Endothelial cell of umbilical vein (primary cell): ENCODE data around the gene MED26. TPM values are rescaled to one million over a fixed set of nuclear protein-coding genes. Genes with fewer than 3 reads are reported as not detected.

ENCODE experiments used
- BruUV-seq: library from RNA; stranded (reverse); fragments of 400-500 nt; replicated peaks from 2 replicates; lab custom pipeline; 2021; lab: Mats Ljungman, UMichigan
- CTCF ChIA-PET: fragments of 300-600, 350-600 bp; sonication (Branson Sonifier 250); formaldehyde crosslinking; loops from one replicate; lab custom pipeline; 2021; ENCODE audit warnings: antibody characterized with exemption, inconsistent platforms; lab: Charles Lee
- POLR2A ChIA-PET: fragments of 300-600, 350-600 bp; sonication (Branson Sonifier 250); formaldehyde crosslinking; loops from one replicate; lab custom pipeline; 2021; ENCODE audit warnings: antibody characterized with exemption, inconsistent platforms; lab: Charles Lee
- DNase-seq: peaks from one replicate; pipeline ENCODE4 v3.0.0-alpha.2; 2011; ENCODE audit warnings: low read depth, low spot score
- FAIRE-seq: peaks from 2 replicates; lab custom pipeline; 2011; peaks lifted over from hg19 to GRCh38; lab: Jason Lieb, UNC
- H2AFZ ChIP-seq: 2 replicates; pipeline ENCODE4 v1.6.0; 2012; ENCODE audit warnings: low read depth, low read length, control low read depth, inconsistent platforms
- H3K27ac ChIP-seq: 2 replicates; pipeline ENCODE4 v1.5.1; 2011; ENCODE audit warnings: low read depth, mild to moderate bottlenecking, control low read depth, low read length, moderate library complexity; ENCODE audit not compliant: insufficient read depth
- H3K27me3 ChIP-seq, 2 experiments: 2 replicates each; pipeline versions ENCODE4 v1.6.0 to v1.6.1; 2011; ENCODE audit warnings: low read length in 2 of 2, mixed read lengths in 1 of 2; ENCODE audit not compliant: control insufficient read depth in 2 of 2, insufficient read depth in 2 of 2
- H3K36me3 ChIP-seq, 2 experiments: 2 replicates in 1 of 2; 3 replicates in 1 of 2; pipeline ENCODE4 v1.5.1; 2011; ENCODE audit warnings: low read length in 2 of 2, mild to moderate bottlenecking in 1 of 2, moderate library complexity in 1 of 2; ENCODE audit not compliant: control insufficient read depth in 2 of 2, insufficient read depth in 2 of 2; ENCODE audit errors: extremely low read depth in 1 of 2
- H3K4me1 ChIP-seq: 3 replicates; pipeline ENCODE4 v1.5.1; 2011; ENCODE audit warnings: mild to moderate bottlenecking, low read length; ENCODE audit not compliant: control insufficient read depth, insufficient read depth; ENCODE audit errors: extremely low read depth
- H3K4me2 ChIP-seq: 2 replicates; pipeline ENCODE4 v1.6.1; 2011; ENCODE audit warnings: low read length, control low read depth, mixed read lengths; ENCODE audit not compliant: insufficient read depth
- H3K4me3 ChIP-seq, 3 experiments: fragments of 200-600 bp in 1 of 3; sonication (generic), shearing (Covaris generic) in 1 of 3; replicated peaks in 1 of 3; 2 replicates each; pipeline ENCODE4 v1.5.1; 2011 to 2016; ENCODE audit warnings: control low read depth in 3 of 3, low read length in 3 of 3, mild to moderate bottlenecking in 2 of 3, inconsistent platforms in 1 of 3, low read depth in 1 of 3, moderate library complexity in 1 of 3; ENCODE audit not compliant: insufficient read depth in 1 of 3
- H3K79me2 ChIP-seq: 2 replicates; pipeline ENCODE4 v1.6.0; 2012; ENCODE audit warnings: low read length, inconsistent platforms; ENCODE audit not compliant: control insufficient read depth, insufficient read depth
- H3K9ac ChIP-seq: replicated peaks from 2 replicates; pipeline ENCODE3; 2011; ENCODE audit warnings: low read length, control low read depth; ENCODE audit not compliant: insufficient read depth; ENCODE audit errors: extremely low read depth
- H3K9me1 ChIP-seq: replicated peaks from 3 replicates; pipeline ENCODE4 v1.6.0; 2011; ENCODE audit warnings: mild to moderate bottlenecking, low read length; ENCODE audit not compliant: control insufficient read depth, insufficient read depth; ENCODE audit errors: extremely low read depth
- H3K9me3 ChIP-seq: replicated peaks from 2 replicates; pipeline ENCODE4 v1.5.1; 2012; ENCODE audit warnings: low read length, inconsistent platforms; ENCODE audit not compliant: control insufficient read depth, insufficient read depth
- H4K20me1 ChIP-seq: replicated peaks from 2 replicates; pipeline ENCODE3; 2011; ENCODE audit warnings: mild to moderate bottlenecking, low read length; ENCODE audit not compliant: control insufficient read depth, insufficient read depth; ENCODE audit errors: extremely low read depth
- MYC ChIP-seq: IDR thresholded peaks from one replicate; pipeline ENCODE4 v1.6.1; 2011; ENCODE audit warnings: mild to moderate bottlenecking, low read depth, low read length
- dilution Hi-C: fragments of 300-500 bp; cut with MboI; formaldehyde crosslinking; loops from one replicate; pipeline ENCODE4 v1.15.0; 2019; ENCODE audit warnings: low sequenced_read_pairs; ENCODE audit not compliant: extremely low pct_ligation_motif_present
- intact Hi-C: fragments of 100-400 bp; cut with micrococcal nuclease; formaldehyde crosslinking; loops from one replicate; pipeline ENCODE4 v1.10.0; 2022
- polyA plus RNA-seq, 4 experiments: library from polyadenylated mRNA; depleted of rRNA in 3 of 4; stranded (reverse) in 3 of 4; unstranded in 1 of 4; fragments of >200 nt; gene quantifications; 2 replicates each; pipeline versions ENCODE4 v1.2.1 to v1.2.3, GENCODE V29; 2011 to 2012; ENCODE audit warnings: missing spikeins in 1 of 4
- total RNA-seq: library from RNA; stranded (reverse); gene quantifications from 2 replicates; pipeline ENCODE4 v1.2.3, GENCODE V29; 2021
- TF ChIP-seq, protein P1 (sequence below): IDR thresholded peaks from 2 replicates; pipeline ENCODE4 v1.6.1; 2011; ENCODE audit not compliant: insufficient read depth, insufficient read length
- TF ChIP-seq, protein P2 (sequence below), 2 donors: IDR thresholded peaks; 1 replicate in 1 of 2; 2 replicates in 1 of 2; pipeline ENCODE4 v1.5.1; 2011; ENCODE audit warnings: low read length in 2 of 2, mild to moderate bottlenecking in 2 of 2, moderate library complexity in 2 of 2, control low read depth in 1 of 2, inconsistent platforms in 1 of 2, low read depth in 1 of 2; ENCODE audit not compliant: insufficient read depth in 1 of 2; ENCODE audit errors: extremely low read depth in 1 of 2

The MED26 gene
- total and polyA plus RNA-seq, 2 donors (not counting 3 experiments of a cell fraction or from before 2014, with no cell fraction given) = 5.6 to 13.4 TPM

DNA sequence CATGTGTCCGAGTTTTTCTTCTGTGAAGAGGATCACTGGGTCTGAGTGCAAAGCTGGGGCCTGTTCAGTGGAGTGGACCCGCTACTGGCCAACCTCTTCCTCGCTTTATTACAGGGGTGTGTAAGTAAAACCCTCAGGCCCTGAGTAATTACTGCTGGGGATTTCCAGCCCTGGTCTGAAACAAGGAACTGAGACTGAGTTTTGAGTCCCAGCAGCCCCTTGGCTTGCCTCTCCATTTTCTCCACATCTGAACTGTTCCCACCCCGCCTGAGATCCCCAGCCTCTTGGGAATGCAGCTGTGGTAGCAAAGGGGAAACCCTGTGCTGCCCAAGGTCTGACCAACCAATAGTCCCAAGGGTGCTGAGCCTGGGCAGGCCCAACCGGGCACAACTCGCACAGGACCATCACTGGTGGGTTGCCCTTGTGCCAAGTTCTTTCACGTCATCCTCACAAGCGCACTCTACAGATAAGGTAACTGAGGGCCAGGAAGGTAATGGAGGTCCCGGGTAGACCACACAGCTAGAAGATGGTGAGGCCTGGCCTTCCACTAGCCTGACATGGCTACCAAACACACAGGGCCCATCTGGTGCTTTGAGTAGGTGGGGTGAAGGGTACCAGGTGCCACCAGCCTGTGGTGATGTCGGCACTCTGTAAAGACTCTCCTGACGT lies 42.1 kb downstream of the MED26 start:
- H3K4me3 ChIP-seq = no peak overlapping the region
- H4K20me1 ChIP-seq = no peaks in the 10 kb centered on the region
- DNase-seq (no peak), FAIRE-seq (no peak)
- no peaks in the 10 kb centered on the region for H3K9me3 ChIP-seq
- dilution Hi-C loops (no loop called here), intact Hi-C loops (loop anchor here (2.0 kb wide), 1 partner anchor 43 kb away; the partner anchor contains the start of gene MED26)
- H3K36me3 ChIP-seq = no peaks in the 10 kb centered on the region
- POLR2A ChIA-PET = no interaction called here
- H3K27me3 ChIP-seq = no peaks in the 10 kb centered on the region
- no peaks in the 10 kb centered on the region for H3K9me1 ChIP-seq
- no TSS peak for BruUV-seq
- no peak overlapping the region for H3K9ac ChIP-seq
- peaks cover 39% of the 10 kb centered on the region for H3K4me1 ChIP-seq
- CTCF ChIA-PET = interaction anchor here (2.4 kb wide), 1 partner anchor 8 kb away, joined by 10 read pairs; no protein-coding TSS in a partner anchor
- H3K27ac ChIP-seq = no peak overlapping the region
- TF ChIP-seq, protein P1, sequence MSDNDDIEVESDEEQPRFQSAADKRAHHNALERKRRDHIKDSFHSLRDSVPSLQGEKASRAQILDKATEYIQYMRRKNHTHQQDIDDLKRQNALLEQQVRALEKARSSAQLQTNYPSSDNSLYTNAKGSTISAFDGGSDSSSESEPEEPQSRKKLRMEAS = no peak
- no peak overlapping the region for H3K4me2 ChIP-seq
- no peak overlapping the region for H2AFZ ChIP-seq
- peaks cover 81% of the 10 kb centered on the region for H3K79me2 ChIP-seq

DNA sequence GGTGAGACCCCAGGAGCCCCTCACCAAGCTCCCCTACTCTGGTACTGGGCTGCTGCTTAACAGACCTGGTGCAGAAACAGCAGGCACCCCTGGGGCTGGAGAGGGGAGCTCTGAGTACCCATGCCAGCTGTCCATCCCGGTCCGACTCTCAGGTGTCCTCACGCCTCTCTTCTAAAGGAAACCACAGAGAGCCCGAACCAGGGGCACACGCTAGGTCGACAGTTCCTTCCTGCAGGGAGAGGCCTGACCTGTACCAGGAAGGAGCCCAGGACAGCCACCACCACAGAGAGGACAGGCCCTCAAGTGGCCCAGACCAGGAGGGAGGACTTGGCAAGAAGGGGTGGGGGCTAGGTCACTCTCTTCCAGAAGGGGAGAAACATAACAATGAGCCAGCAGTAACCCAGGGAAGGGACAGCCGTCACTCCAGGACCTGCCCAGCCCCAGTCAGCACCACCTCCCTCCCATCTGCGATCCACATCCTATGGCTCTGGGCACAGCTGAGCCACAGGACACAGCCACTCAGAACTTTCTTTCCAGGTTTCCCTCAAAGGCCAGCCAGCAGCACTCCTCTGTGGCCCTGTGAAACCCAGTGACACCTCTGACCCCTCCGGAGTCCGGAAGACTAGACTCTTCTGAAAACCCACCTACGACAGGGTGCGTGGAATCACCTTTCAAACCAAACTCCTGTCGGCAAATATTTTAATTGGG lies 42.8 kb downstream of the MED26 start:
- H3K4me2 ChIP-seq = no peak overlapping the region
- H4K20me1 ChIP-seq = no peaks in the 10 kb centered on the region
- H3K4me1 ChIP-seq = peaks cover 39% of the 10 kb centered on the region
- H3K9me1 ChIP-seq = no peaks in the 10 kb centered on the region
- dilution Hi-C loops = no loop called here
- TF ChIP-seq, protein P2, sequence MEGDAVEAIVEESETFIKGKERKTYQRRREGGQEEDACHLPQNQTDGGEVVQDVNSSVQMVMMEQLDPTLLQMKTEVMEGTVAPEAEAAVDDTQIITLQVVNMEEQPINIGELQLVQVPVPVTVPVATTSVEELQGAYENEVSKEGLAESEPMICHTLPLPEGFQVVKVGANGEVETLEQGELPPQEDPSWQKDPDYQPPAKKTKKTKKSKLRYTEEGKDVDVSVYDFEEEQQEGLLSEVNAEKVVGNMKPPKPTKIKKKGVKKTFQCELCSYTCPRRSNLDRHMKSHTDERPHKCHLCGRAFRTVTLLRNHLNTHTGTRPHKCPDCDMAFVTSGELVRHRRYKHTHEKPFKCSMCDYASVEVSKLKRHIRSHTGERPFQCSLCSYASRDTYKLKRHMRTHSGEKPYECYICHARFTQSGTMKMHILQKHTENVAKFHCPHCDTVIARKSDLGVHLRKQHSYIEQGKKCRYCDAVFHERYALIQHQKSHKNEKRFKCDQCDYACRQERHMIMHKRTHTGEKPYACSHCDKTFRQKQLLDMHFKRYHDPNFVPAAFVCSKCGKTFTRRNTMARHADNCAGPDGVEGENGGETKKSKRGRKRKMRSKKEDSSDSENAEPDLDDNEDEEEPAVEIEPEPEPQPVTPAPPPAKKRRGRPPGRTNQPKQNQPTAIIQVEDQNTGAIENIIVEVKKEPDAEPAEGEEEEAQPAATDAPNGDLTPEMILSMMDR (IDR thresholded peaks at IDR 0.05; ENCODE audit: extremely low read depth in 1 of 2, insufficient read depth in 1 of 2, low read depth in 1 of 2, low read length in 2 of 2) = no peak
- TF ChIP-seq MYC = no peak
- no TSS peak for BruUV-seq
- peak overlapping the region; percentile 54 for H3K27ac ChIP-seq
- ChIA-PET POLR2A (no interaction called here), CTCF (interaction anchor here (0.8 to 1.5 kb wide), 2 partner anchors 12 to 43 kb away, joined by 3 to 7 read pairs; partner anchors contain the start of genes MED26 and SLC35E1)
- no peaks in the 10 kb centered on the region for H3K36me3 ChIP-seq
- DNase-seq (no peak), FAIRE-seq (no peak)
- intact Hi-C loops = loop anchor here (2.0 kb wide), 1 partner anchor 44 kb away; the partner anchor contains the start of gene MED26
- H3K9ac ChIP-seq = no peak overlapping the region
- H3K79me2 ChIP-seq = peaks cover 84% of the 10 kb centered on the region
- H3K27me3 ChIP-seq = no peaks in the 10 kb centered on the region
- no peak overlapping the region for H2AFZ ChIP-seq
- no peak overlapping the region for H3K4me3 ChIP-seq
- H3K9me3 ChIP-seq = no peaks in the 10 kb centered on the region
